Activated CD4-positive, CD25-positive, alpha-beta regulatory T cell treated with anti-CD3 and anti-CD28 coated beads, Interleukin-2, amount 50 U/mL, for 72 hours (primary cell): ENCODE measurements around the gene CUL7.
"Not testable (repeated sequence)": the region's sequence is repeated elsewhere in the genome, so short reads cannot be mapped to it uniquely, and the experiment has no call there.

Experiments
- DNase-seq: peaks from one replicate; pipeline ENCODE4 v3.0.0; 2021

CUL7 gene

GRCh38 chr6:43041475-43041874, 12.2 kb downstream of the CUL7 start:
- not testable (repeated sequence) for DNase-seq

DNA sequence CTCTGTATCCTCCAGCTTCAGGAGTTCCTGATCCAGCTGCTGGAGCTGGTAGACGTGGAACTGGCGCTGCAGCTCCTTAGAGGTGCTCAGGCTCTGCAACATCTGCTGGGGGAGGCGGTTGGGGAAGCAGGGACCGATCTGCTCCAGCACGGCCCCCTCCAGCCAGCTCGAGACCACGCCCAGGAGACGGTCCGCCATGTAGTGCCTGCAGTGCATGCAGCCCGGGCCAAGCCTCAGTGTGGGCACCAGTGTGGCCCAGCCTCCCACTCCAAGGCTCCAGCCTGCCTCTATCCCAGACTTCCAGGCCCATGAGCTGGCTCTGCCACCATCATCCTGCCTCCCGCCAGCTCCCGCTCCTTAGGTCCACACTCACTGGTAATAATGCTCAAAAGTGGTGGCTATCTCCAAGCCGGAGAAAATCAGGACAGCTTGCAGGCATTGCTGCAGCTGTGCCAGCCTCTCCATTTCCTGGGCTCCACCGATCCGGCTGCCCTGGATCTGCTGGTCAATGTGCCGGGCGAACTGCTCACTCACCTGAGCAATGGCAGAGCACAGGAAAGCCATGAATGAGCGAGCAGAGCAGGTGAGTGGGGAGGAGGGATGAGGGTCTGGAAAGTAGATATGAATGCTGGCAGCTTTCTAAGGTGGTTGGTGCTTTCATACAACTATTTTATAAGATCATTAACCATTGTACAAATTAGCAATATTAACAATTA, 13.0 kb downstream of the CUL7 start:
- DNase-seq: no peak

GRCh38 chr6:43038727-43039126, 14.9 kb downstream of the CUL7 start:
- no peak for DNase-seq

- no peak for DNase-seq
Observed at GRCh38 chr6:43037706-43038105, 15.9 kb downstream of the CUL7 start.

GRCh38 chr6:43037197-43037596, 16.5 kb downstream of the CUL7 start:
- DNase-seq: no peak

DNA sequence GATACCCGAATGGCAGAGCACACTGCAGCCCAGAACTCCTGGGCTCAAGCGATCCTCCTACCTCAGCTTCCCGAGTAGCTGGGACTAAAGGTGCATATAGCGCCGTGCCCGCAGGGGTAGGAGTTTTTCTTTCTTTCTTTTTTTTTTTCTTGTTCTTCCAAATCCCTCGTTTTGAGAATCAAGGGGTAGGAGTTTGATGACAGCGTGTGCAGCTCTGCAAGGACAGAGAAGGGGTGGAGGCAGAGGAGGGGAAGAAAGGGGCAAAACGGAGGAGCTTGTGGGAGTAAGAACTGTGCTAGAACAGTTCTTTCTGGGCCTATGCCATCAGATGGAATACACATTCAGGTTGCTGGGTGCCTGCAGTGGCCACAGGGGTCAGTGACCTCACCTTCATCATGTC, 16.9 kb downstream of the CUL7 start:
- no peak for DNase-seq

GRCh38 chr6:43035495-43036194, 18.0 kb downstream of the CUL7 start:
- no peak for DNase-seq

DNA sequence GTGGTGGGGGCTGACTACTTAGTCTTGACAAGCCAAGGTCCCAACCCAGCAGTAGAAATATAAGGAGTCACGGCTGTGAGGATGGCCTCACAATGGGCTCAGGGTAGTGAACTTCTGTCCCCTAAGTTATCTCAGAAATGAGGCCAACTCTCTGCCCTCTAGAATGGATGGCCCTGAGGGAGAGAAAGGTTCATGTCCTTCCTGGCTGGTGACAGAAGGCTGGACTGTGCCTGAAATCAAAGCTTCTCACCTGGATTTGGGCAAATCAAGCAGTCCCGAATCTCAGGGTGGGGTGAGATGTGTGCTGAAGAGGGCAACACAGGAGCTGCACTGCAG, 19.5 kb downstream of the CUL7 start:
- no peak for DNase-seq

GRCh38 chr6:43033496-43034189, 20.0 kb downstream of the CUL7 start:
- no peak for DNase-seq

DNA sequence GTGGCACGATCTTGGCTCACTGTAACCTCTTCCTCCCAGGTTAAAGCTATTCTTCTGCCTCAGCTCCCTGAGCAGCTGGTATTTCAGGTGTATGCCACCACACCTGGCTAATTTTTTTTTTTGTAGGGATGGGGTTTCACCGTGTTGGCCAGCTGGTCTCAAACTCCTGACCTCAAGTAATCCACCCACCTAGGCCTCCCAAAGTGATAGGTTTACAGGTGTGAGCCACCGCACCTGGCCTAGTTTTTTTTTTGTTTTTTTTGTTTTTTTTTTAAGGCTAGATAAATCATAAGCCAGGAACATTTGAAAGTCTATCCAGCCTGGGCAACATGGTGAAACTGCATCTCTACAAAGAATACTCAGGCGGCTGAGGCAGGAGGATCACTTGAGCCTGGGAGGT, 21.3 kb downstream of the CUL7 start:
- DNase-seq: no peak

- no peak for DNase-seq
Observed at GRCh38 chr6:43029120-43029519, 24.5 kb downstream of the CUL7 start.

GRCh38 chr6:43026365-43026764, 27.3 kb downstream of the CUL7 start:
- no peak for DNase-seq

GRCh38 chr6:43024436-43024835, 29.2 kb downstream of the CUL7 start:
- DNase-seq: no peak

DNA sequence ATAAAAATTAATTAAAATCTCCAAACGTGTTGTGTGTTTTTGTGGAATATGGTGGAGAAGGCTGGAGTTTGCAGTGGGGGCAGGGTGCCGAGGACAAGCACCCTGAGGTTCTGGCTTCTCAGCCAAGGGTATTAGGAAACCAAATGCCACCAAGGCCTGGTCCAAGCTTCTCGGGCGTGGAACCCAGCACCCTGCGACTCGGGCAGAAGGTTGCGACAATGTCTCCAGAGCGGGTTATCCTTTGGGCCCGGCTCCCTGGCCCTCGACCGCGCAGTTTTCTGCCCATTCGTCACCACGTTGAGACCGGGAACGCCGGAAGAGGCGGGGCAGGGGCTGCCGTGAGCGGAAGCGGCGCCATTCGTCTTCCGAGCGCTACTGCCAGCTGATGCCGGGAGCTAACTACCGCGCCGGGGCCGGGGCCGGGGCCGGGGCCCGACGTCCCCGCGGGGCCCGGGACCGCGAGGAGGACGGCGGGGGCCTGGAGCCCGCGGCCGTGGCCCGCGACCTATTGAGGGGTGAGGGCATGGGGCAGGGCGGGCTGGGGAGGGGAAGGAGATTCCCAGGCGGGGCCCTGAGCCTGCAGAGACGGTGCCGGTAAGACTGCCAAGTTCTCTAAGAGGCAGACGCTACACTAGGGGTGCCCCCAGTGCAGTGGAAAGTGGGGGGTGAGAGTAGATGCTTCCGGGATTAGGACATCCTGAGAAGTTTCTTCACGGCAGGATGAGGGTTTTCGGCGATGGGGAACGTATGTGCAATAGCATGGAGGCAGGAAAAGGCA, 32.2 kb downstream of the CUL7 start, which contains the start of gene RRP36:
Gene RRP36, plus strand, starts transcription at position 354 of the 778 bp plus-strand sequence. Its CDS starts 32 bp downstream, at position 386.
- DNase-seq: peak; percentile 73

DNA sequence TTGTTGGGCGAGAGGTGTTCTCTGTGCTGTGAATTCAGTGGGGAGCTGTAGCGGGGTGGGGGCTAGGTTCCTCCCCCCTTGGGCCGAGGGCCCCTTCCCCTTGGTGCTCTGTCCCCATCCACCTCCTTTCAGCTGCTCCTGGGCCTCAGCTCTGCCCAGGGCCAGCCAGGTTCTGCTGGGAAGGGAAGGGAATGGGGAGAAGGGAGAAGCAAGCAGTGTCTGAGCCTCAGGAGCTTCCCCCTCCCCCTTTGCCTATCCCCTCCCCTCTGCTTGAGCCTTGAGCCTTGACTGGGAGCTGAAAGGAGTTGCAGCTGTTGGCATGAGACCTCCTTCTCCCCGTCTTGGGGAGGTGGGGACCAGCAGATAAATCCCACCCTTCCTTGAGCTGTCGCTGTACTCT, 32.8 kb downstream of the CUL7 start:
- DNase-seq: no peak

DNA sequence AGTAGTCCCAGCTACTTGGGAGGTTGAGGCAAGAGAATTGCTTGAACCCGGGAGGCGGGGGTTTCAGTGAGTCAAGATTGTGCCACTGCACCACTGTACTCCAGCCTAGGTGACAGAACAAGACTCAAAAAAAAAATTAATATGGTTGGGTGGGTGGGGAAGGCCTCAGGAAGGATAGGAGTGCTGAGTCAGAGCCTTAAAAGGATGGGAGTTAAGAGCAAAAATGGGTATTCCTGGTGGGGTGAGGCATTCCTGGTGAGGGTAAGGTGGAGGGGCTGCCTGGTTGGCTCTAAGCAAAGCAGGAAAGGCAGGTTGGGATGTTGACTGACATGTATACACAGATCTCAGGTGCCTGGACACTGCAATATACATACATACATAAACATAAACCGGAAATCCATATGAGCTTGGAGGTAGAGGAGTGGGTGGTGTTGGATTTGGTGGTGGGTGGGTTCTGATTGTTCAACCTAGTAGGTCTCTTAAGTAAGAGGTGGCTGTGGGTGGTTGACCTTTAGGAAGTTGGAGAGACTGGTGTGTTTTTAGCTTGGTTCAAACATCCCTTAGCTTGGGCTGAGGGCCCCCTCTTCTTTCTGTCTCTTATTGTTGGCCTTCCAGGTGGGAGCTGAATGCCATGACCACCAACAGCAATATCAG, 33.5 kb downstream of the CUL7 start:
- DNase-seq: no peak

GRCh38 chr6:43019152-43019551, 34.5 kb downstream of the CUL7 start:
- DNase-seq: no peak

- no peak for DNase-seq
Observed at GRCh38 chr6:43016943-43017334, 36.7 kb downstream of the CUL7 start.

GRCh38 chr6:43016176-43016942, 37.3 kb downstream of the CUL7 start:
- no peak for DNase-seq

- no peak for DNase-seq
Observed at GRCh38 chr6:43014434-43014909, 39.2 kb downstream of the CUL7 start.

DNA sequence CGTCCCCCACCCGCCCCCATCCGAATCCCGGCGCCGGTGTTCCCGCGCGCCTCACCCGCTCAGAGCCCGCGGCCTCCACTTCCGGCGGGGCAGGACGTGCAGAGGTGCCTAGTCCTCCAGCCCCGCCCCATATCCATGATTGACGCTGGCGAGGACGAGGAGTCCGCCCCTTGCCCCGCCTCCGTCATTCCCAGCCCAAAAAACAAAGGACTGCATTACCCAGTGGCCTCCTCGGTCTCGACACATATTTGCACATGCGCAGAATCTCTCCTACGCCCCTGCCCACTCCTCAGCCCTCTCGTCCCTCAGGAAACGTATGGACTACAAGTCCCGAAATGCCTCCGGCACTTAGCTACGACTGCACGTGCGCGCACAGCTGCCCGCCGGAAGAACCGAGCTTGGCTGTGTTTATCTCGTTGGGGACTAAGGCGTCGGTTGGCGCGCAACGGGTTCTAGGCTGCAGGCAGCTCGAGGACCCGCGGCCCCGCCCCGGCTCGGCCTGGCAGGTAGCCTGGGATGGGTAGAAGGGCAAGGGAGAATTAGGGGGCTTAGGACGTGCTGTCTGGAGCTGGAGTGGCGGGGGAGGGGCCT, 39.7 kb downstream of the CUL7 start, which contains the start of the genes KLHDC3 and MEA1:
Gene KLHDC3, plus strand, starts transcription at position 407 of the 591 bp plus-strand sequence. CDS start 2,944 bp downstream, outside the sequence.
Gene MEA1, minus strand, starts transcription at position 104 of the 591 bp plus-strand sequence. CDS start 133 bp downstream, outside the sequence.
- peak; percentile 97 for DNase-seq
